Astrocyte of the cerebellum (primary cell): ENCODE data around the gene POLR1D.
"Not testable (repeated sequence)": the region's sequence is repeated elsewhere in the genome, so short reads cannot be mapped to it uniquely, and the experiment has no call there.

Experiments
- DNase-seq: peaks from one replicate; pipeline ENCODE4 v3.0.0-alpha.2; 2011; ENCODE audit warnings: low read depth
- H3K4me3 ChIP-seq: 2 replicates; pipeline ENCODE4 v1.5.1; 2011; ENCODE audit warnings: mild to moderate bottlenecking, low read depth, low read length, moderate library complexity
- in situ Hi-C: cut with HindIII; loops from 2 replicates; pipeline ENCODE4 v1.10.0; 2017; ENCODE audit warnings: low sequenced_read_pairs
- TF ChIP-seq, protein P1 (sequence below): IDR thresholded peaks from 2 replicates; pipeline ENCODE4 v1.5.1; 2012; ENCODE audit warnings: low read length, low read depth, moderate library complexity, mild to moderate bottlenecking; ENCODE audit errors: missing control alignments

POLR1D gene

DNA sequence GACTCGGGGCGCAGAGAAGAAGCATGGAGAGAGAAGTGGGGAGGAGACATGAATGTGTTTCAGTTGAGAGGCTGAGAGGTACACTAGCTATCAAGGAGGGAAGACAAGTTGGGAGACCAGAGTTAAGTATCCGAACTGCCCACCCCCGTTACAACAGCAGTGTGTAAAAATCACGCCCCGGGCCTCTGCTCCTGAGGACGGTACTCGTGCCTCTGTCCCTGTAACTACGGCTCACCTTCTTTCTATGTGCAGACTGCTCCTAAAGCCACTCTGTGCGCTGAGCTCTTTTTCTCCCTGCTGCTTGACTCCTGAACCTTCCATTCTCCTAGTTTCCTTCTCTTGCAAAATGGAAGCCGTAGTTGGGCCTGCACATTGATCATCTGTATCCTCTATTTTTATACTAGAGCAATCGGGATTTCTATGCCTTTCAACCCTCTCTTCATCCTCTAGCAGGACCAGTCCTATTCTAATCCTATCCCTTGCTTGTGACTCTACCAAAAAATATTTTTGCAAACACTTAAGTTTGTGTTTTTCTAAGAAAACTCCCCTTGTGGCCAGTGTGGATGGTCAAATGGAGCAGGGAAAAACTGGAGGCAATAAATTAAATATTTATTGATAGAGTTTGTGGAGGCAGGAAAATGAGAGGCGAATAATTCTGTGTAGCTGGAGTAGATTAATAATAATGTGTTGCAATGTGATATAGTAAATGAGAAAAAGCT lies 569 bp downstream of the POLR1D start:
- no peak for DNase-seq
- TF ChIP-seq, protein P1, sequence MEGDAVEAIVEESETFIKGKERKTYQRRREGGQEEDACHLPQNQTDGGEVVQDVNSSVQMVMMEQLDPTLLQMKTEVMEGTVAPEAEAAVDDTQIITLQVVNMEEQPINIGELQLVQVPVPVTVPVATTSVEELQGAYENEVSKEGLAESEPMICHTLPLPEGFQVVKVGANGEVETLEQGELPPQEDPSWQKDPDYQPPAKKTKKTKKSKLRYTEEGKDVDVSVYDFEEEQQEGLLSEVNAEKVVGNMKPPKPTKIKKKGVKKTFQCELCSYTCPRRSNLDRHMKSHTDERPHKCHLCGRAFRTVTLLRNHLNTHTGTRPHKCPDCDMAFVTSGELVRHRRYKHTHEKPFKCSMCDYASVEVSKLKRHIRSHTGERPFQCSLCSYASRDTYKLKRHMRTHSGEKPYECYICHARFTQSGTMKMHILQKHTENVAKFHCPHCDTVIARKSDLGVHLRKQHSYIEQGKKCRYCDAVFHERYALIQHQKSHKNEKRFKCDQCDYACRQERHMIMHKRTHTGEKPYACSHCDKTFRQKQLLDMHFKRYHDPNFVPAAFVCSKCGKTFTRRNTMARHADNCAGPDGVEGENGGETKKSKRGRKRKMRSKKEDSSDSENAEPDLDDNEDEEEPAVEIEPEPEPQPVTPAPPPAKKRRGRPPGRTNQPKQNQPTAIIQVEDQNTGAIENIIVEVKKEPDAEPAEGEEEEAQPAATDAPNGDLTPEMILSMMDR, result peak; percentile 45
- peak overlapping the region; percentile 85 for H3K4me3 ChIP-seq
- in situ Hi-C loops, result no loop called here

GRCh38 chr13:27622881-27623280 lies 1.2 kb downstream of the POLR1D start:
- peak overlapping the region; percentile 85 for H3K4me3 ChIP-seq
- no peak for DNase-seq
- in situ Hi-C loops, result no loop called here
- TF ChIP-seq, protein P1, result no peak

- H3K4me3 ChIP-seq, result no peak overlapping the region
- TF ChIP-seq, protein P1, result no peak
- in situ Hi-C loops, result no loop called here
- DNase-seq, result no peak
Measured at GRCh38 chr13:27624071-27624470, 2.4 kb downstream of the POLR1D start.

- in situ Hi-C loops, result no loop called here
- no peak overlapping the region for H3K4me3 ChIP-seq
- TF ChIP-seq, protein P1, result no peak
- no peak for DNase-seq
Measured at GRCh38 chr13:27625839-27626238, 4.1 kb downstream of the POLR1D start.

DNA sequence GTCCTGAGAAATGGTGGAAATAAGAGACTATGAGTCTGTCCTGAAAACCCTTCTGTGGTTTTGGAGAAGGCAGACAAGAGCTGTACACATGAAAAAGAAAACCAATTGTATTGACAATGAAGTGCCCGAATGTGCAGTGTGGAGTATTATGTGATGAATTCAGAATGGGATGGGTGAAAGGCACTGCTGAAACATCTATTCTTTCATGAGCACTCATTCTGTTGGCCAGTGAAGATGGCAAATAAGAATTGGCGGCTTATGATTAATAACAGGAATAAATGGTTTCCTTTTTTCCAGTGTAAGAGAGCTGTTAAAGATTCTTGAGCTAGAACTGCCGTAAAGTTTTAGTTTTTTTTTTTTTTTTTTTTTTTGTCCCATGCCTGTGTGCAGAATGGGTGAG lies 5.7 kb downstream of the POLR1D start:
- TF ChIP-seq, protein P1, result no peak
- no peak overlapping the region for H3K4me3 ChIP-seq
- in situ Hi-C loops, result no loop called here
- no peak for DNase-seq

GRCh38 chr13:27628081-27628480 lies 6.4 kb downstream of the POLR1D start:
- H3K4me3 ChIP-seq, result no peak overlapping the region
- no peak for DNase-seq
- TF ChIP-seq, protein P1, result no peak
- in situ Hi-C loops, result no loop called here

- DNase-seq, H3K4me3 ChIP-seq, in situ Hi-C loops: not testable (repeated sequence)
Measured at GRCh38 chr13:27628766-27629165, 7.1 kb downstream of the POLR1D start.
